Measurements from ENCODE around the gene ARVCF. TPM values are rescaled to one million over a fixed set of nuclear protein-coding genes. Genes with fewer than 3 reads are reported as not detected.

ARVCF gene
- polyA plus RNA-seq, 1 of the 3 experiments (the other 2 are of a cell fraction), result 27.4 TPM

DNA sequence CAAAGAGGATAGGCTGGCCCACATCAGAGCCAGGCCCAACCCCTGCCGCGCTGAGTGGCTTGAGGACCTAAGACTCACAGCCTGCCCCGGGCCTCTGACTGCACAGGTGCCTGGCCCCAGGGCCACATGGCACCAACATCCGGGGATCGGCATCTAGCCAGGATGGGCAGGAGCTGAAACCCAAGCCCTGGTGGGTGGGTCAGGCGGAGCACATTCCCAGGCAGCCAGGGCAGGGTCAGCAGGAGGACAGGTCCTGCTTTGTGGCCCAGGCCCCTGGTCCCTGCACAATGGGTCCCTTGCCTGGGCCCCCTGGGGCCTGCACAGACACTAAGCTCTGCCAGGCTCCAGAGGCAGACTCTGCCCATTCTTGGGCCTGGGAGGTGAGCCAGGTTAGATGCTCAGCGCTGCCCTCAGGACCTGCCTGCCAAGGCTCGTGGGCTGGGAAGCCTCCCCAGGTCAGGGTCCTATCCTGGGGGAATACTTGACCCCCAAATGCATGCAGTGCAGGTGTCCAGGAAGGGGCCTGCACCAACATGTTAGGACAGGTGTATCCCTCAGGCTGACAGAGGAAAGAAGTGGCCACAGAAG is 33.5 kb downstream of the ARVCF start:
- ChIA-PET POLR2A (interaction anchor here (1.2 to 1.7 kb wide), 2 partner anchors 11 to 30 kb away, joined by 5 read pairs; no protein-coding TSS in a partner anchor), CTCF (interaction anchor here (1.3 to 16.4 kb wide), 3 partner anchors 12 to 29 kb away, joined by 5 to 224 read pairs (median 24); no protein-coding TSS in a partner anchor)
- 60% methylated on average over 1 of the region's 8 CpGs for WGBS (ENCODE audit: low lambda C conversion rate)
- Histone ChIP-seq H3K79me2 (ENCODE audit: insufficient read depth) (peaks cover 14% of the 10 kb centered on the region; the same call in 1 of the 2 replicates), H2AFZ (ENCODE audit: low read depth) (no peak overlapping the region), H3K9me3 (no peaks in the 10 kb centered on the region), H3K27me3 (ENCODE audit: insufficient read depth) (no peaks in the 10 kb centered on the region), H3K9ac (no peak overlapping the region), H3K4me2 (peak overlapping the region; percentile 15; the same call in 1 of the 2 replicates), H3K9me2 (no peaks in the 10 kb centered on the region), H3K27ac (ENCODE audit: low read depth in 2 of 2, low read length in 1 of 2) (no peak overlapping the region; a peak in 1 of 4 replicates), H3F3A (replicated peaks; ENCODE audit: insufficient read depth) (no peaks in the 10 kb centered on the region), H4K20me1 (ENCODE audit: insufficient read depth) (peaks cover 20% of the 10 kb centered on the region), H3K36me3 (replicated peaks in 1 of 2; ENCODE audit: control insufficient read depth in 1 of 2, insufficient read depth in 2 of 2, low read length in 1 of 2) (peaks cover 0 to 32% of the 10 kb centered on the region in 2 experiments), H3K4me1 (ENCODE audit: control insufficient read depth in 1 of 2, insufficient read depth in 2 of 2, low read depth in 1 of 2, low read length in 1 of 2) (peaks cover 17 to 43% of the 10 kb centered on the region in 2 experiments; a peak in 3 of 4 replicates), H3K4me3 (ENCODE audit: low read depth in 2 of 2, low read length in 1 of 2) (no peak overlapping the region)
- no peak for DNase-seq
- TF ChIP-seq, protein P1, sequence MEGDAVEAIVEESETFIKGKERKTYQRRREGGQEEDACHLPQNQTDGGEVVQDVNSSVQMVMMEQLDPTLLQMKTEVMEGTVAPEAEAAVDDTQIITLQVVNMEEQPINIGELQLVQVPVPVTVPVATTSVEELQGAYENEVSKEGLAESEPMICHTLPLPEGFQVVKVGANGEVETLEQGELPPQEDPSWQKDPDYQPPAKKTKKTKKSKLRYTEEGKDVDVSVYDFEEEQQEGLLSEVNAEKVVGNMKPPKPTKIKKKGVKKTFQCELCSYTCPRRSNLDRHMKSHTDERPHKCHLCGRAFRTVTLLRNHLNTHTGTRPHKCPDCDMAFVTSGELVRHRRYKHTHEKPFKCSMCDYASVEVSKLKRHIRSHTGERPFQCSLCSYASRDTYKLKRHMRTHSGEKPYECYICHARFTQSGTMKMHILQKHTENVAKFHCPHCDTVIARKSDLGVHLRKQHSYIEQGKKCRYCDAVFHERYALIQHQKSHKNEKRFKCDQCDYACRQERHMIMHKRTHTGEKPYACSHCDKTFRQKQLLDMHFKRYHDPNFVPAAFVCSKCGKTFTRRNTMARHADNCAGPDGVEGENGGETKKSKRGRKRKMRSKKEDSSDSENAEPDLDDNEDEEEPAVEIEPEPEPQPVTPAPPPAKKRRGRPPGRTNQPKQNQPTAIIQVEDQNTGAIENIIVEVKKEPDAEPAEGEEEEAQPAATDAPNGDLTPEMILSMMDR (IDR thresholded peaks at IDR 0.05), result no peak
- TF ChIP-seq RXRA (IDR thresholded peaks at IDR 0.05; ENCODE audit: borderline replicate concordance, low read depth) (no peak), FOXJ3 (CRISPR knock-in tag; IDR thresholded peaks at IDR 0.05) (no peak), NFIC (IDR thresholded peaks at IDR 0.05; ENCODE audit: borderline replicate concordance) (no peak), FOSL2 (IDR thresholded peaks at IDR 0.05; ENCODE audit: borderline replicate concordance, low read depth) (no peak), MEF2A (IDR thresholded peaks at IDR 0.05; ENCODE audit: borderline replicate concordance, low read depth) (no peak), EZH2phosphoT487 (IDR thresholded peaks at IDR 0.05; ENCODE audit: borderline replicate concordance, low read depth) (no peak), RCOR1 (IDR thresholded peaks at IDR 0.05; ENCODE audit: low read length) (no peak), RAD21 (IDR thresholded peaks at IDR 0.05; ENCODE audit: low read length) (no peak)

DNA sequence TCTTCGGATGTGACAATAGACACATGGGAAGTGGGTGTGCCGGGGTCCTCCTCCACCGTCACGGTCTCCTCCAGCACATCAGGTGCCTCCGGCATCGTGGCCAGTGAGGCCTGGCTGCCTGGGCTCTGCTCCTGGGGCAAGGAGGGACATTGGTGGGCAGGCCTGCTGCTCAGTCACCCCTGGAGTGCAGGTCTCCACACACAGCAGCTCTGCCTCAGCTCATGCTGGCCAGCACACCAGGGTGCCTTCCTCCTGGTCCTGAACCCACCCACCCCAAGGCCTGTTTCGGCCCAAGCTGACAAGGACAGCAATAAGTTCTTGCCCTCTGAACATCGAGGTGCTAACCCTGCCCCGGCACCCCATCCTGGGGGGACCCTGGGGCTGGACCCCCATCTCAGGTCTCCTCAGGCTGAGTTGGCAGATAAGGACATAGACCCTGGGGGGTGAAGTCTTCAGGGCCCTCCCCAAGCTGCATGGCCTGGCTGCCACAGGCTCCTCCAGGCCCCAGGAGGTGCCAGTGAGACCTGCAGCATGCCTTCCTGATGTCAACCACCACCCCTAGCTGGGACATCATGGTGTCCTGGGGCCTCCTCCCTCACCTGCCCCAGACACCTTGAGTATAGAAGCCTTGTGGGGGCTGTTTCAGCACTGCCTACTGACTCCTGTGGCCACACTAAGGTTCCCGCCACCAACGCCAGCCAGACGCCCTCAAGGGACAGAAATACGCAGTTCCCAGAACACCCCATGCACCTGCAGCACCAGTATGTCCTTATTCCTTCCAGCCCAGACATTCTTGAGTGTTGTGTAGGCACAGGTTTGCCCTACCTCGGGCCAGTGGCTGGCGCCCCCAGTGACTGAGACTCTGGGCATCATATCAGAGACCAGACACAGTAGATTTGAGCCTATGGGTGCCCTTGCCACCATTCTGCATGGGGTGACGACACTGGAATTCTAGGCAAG is 34.4 kb downstream of the ARVCF start:
- no peak for DNase-seq
- H3K79me2 ChIP-seq (ENCODE audit: insufficient read depth), result peaks cover 14% of the 10 kb centered on the region; the same call in 1 of the 2 replicates
- peaks cover 20% of the 10 kb centered on the region for H4K20me1 ChIP-seq (ENCODE audit: insufficient read depth)
- no peak overlapping the region for H3K4me2 ChIP-seq
- H3K4me3 ChIP-seq (ENCODE audit: low read depth in 2 of 2, low read length in 1 of 2), result no peak overlapping the region
- no peak overlapping the region for H2AFZ ChIP-seq (ENCODE audit: low read depth)
- no peak overlapping the region; a peak in 1 of 4 replicates for H3K27ac ChIP-seq (ENCODE audit: low read depth in 2 of 2, low read length in 1 of 2)
- no peaks in the 10 kb centered on the region for H3K27me3 ChIP-seq (ENCODE audit: insufficient read depth)
- H3K9me2 ChIP-seq, result no peaks in the 10 kb centered on the region
- ChIA-PET CTCF (interaction anchor here (1.8 to 16.4 kb wide), 3 partner anchors 11 to 30 kb away, joined by 4 to 224 read pairs (median 24); no protein-coding TSS in a partner anchor), POLR2A (interaction anchor here (1.2 to 1.7 kb wide), 2 partner anchors 10 to 31 kb away, joined by 5 read pairs; no protein-coding TSS in a partner anchor)
- H3K4me1 ChIP-seq (ENCODE audit: control insufficient read depth in 1 of 2, insufficient read depth in 2 of 2, low read depth in 1 of 2, low read length in 1 of 2), result peaks cover 17 to 40% of the 10 kb centered on the region in 2 experiments; a peak in 3 of 4 replicates
- TF ChIP-seq SIN3A (IDR thresholded peaks at IDR 0.05; ENCODE audit: borderline replicate concordance, low read depth, low read length) (no peak), POLR2AphosphoS5 (IDR thresholded peaks at IDR 0.05; ENCODE audit: low read depth, low read length) (no peak), FOXJ3 (CRISPR knock-in tag; IDR thresholded peaks at IDR 0.05) (no peak)
- TF ChIP-seq, protein P2, sequence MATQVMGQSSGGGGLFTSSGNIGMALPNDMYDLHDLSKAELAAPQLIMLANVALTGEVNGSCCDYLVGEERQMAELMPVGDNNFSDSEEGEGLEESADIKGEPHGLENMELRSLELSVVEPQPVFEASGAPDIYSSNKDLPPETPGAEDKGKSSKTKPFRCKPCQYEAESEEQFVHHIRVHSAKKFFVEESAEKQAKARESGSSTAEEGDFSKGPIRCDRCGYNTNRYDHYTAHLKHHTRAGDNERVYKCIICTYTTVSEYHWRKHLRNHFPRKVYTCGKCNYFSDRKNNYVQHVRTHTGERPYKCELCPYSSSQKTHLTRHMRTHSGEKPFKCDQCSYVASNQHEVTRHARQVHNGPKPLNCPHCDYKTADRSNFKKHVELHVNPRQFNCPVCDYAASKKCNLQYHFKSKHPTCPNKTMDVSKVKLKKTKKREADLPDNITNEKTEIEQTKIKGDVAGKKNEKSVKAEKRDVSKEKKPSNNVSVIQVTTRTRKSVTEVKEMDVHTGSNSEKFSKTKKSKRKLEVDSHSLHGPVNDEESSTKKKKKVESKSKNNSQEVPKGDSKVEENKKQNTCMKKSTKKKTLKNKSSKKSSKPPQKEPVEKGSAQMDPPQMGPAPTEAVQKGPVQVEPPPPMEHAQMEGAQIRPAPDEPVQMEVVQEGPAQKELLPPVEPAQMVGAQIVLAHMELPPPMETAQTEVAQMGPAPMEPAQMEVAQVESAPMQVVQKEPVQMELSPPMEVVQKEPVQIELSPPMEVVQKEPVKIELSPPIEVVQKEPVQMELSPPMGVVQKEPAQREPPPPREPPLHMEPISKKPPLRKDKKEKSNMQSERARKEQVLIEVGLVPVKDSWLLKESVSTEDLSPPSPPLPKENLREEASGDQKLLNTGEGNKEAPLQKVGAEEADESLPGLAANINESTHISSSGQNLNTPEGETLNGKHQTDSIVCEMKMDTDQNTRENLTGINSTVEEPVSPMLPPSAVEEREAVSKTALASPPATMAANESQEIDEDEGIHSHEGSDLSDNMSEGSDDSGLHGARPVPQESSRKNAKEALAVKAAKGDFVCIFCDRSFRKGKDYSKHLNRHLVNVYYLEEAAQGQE (IDR thresholded peaks at IDR 0.05; ENCODE audit: low read depth, low read length), result no peak
- WGBS (ENCODE audit: low lambda C conversion rate), result 91% methylated on average over 11 of the region's 16 CpGs
- no peaks in the 10 kb centered on the region for H3F3A ChIP-seq (replicated peaks; ENCODE audit: insufficient read depth)
- H3K9ac ChIP-seq, result no peak overlapping the region
- H3K9me3 ChIP-seq, result no peaks in the 10 kb centered on the region
- H3K36me3 ChIP-seq (replicated peaks in 1 of 2; ENCODE audit: control insufficient read depth in 1 of 2, insufficient read depth in 2 of 2, low read length in 1 of 2), result peaks cover 0 to 38% of the 10 kb centered on the region in 2 experiments

Data from SK-N-SH (cell line).